H9 (cell line): ENCODE measurements around the gene PHEX. TPM values are rescaled to one million over a fixed set of nuclear protein-coding genes. Genes with fewer than 3 reads are reported as not detected.

ENCODE experiments used
- DNase-seq: peaks from one replicate; pipeline ENCODE4 v3.0.0-alpha.2; 2017
- H2AFZ ChIP-seq: one replicate; pipeline ENCODE4 v1.6.1; 2013; ENCODE audit warnings: mild to moderate bottlenecking, low read length, control low read depth, moderate library complexity
- H2AK5ac ChIP-seq: 2 replicates; pipeline ENCODE4 v1.6.1; 2013; ENCODE audit warnings: low read length, control low read depth, mixed read lengths; ENCODE audit not compliant: insufficient read length
- H2BK120ac ChIP-seq: one replicate; pipeline ENCODE4 v1.6.1; 2013; ENCODE audit warnings: low read depth, mild to moderate bottlenecking, low read length, control low read depth, inconsistent platforms; ENCODE audit not compliant: poor library complexity, severe bottlenecking
- H2BK12ac ChIP-seq: 2 replicates; pipeline ENCODE4 v1.6.1; 2013; ENCODE audit warnings: low read length, control low read depth, mixed read lengths, low read depth; ENCODE audit not compliant: insufficient read length
- H2BK15ac ChIP-seq: 2 replicates; pipeline ENCODE4 v1.6.1; 2013; ENCODE audit warnings: low read depth, low read length, control low read depth
- H2BK20ac ChIP-seq: one replicate; pipeline ENCODE4 v1.6.1; 2013; ENCODE audit warnings: low read depth, mild to moderate bottlenecking, low read length, control low read depth, inconsistent platforms; ENCODE audit not compliant: poor library complexity, severe bottlenecking
- H2BK5ac ChIP-seq: 2 replicates; pipeline ENCODE4 v1.6.1; 2013; ENCODE audit warnings: low read length, control low read depth, mixed read lengths; ENCODE audit not compliant: insufficient read length
- H3K14ac ChIP-seq: 2 replicates; pipeline ENCODE4 v1.6.1; 2013; ENCODE audit warnings: low read length, control low read depth; ENCODE audit not compliant: insufficient read depth
- H3K18ac ChIP-seq: 2 replicates; pipeline ENCODE4 v1.6.1; 2013; ENCODE audit warnings: low read depth, mild to moderate bottlenecking, mixed read lengths, low read length, control low read depth; ENCODE audit not compliant: insufficient read length
- H3K23ac ChIP-seq: 2 replicates; pipeline ENCODE4 v1.6.1; 2013; ENCODE audit warnings: low read length, control low read depth, mixed read lengths, low read depth; ENCODE audit not compliant: insufficient read length
- H3K23me2 ChIP-seq: 2 replicates; pipeline ENCODE4 v1.6.1; 2013; ENCODE audit warnings: low read depth, mild to moderate bottlenecking, mixed read lengths, low read length, control low read depth; ENCODE audit not compliant: insufficient read length, poor library complexity, severe bottlenecking
- H3K27ac ChIP-seq: 2 replicates; pipeline ENCODE4 v1.5.1; 2013; ENCODE audit warnings: low read length, control low read depth, mixed read lengths, low read depth; ENCODE audit not compliant: insufficient read length
- H3K27me3 ChIP-seq: 2 replicates; pipeline ENCODE4 v1.6.1; 2013; ENCODE audit warnings: low read length, control low read depth, inconsistent platforms; ENCODE audit not compliant: insufficient read depth
- H3K4ac ChIP-seq: 2 replicates; pipeline ENCODE4 v1.6.1; 2013; ENCODE audit warnings: low read depth, mild to moderate bottlenecking, control low read depth, inconsistent platforms, low read length, moderate library complexity
- H3K4me1 ChIP-seq: 2 replicates; pipeline ENCODE4 v1.6.1; 2013; ENCODE audit warnings: low read length, control low read depth, inconsistent platforms; ENCODE audit not compliant: insufficient read depth
- H3K4me2 ChIP-seq: 2 replicates; pipeline ENCODE4 v1.6.1; 2013; ENCODE audit warnings: low read length, control low read depth, mixed read lengths; ENCODE audit not compliant: insufficient read length, insufficient read depth
- H3K56ac ChIP-seq: 2 replicates; pipeline ENCODE4 v1.6.1; 2013; ENCODE audit warnings: low read depth, mild to moderate bottlenecking, mixed read lengths, low read length, control low read depth; ENCODE audit not compliant: insufficient read length
- H3K79me1 ChIP-seq: 2 replicates; pipeline ENCODE4 v1.6.1; 2013; ENCODE audit warnings: low read depth, mild to moderate bottlenecking, moderate library complexity, low read length, control low read depth, inconsistent platforms; ENCODE audit not compliant: insufficient read depth, poor library complexity, severe bottlenecking
- H3K79me2 ChIP-seq: 2 replicates; pipeline ENCODE4 v1.6.1; 2013; ENCODE audit warnings: low read length, control low read depth, inconsistent platforms; ENCODE audit not compliant: insufficient read depth
- H3K9ac ChIP-seq: 2 replicates; pipeline ENCODE4 v1.6.1; 2013; ENCODE audit warnings: low read length, control low read depth, mixed read lengths; ENCODE audit not compliant: insufficient read length; ENCODE audit errors: extremely low read depth
- H3K9me3 ChIP-seq: one replicate; pipeline ENCODE4 v1.6.1; 2013; ENCODE audit warnings: low read depth, low read length, inconsistent platforms; ENCODE audit not compliant: control insufficient read depth
- H3T11ph ChIP-seq: one replicate; pipeline ENCODE4 v1.6.1; 2013; ENCODE audit warnings: mild to moderate bottlenecking, low read length, control low read depth, inconsistent platforms
- H4K20me1 ChIP-seq: one replicate; pipeline ENCODE4 v1.6.1; 2013; ENCODE audit not compliant: control insufficient read depth, insufficient read length, insufficient read depth
- H4K5ac ChIP-seq: 2 replicates; pipeline ENCODE4 v1.6.1; 2013; ENCODE audit warnings: low read depth, mild to moderate bottlenecking, mixed read lengths, low read length, control low read depth; ENCODE audit not compliant: insufficient read length
- H4K8ac ChIP-seq: replicated peaks from 2 replicates; pipeline ENCODE4 v1.6.1; 2013; ENCODE audit warnings: low read length, control low read depth, mixed read lengths, low read depth; ENCODE audit not compliant: insufficient read length
- H4K91ac ChIP-seq: 2 replicates; pipeline ENCODE4 v1.6.1; 2013; ENCODE audit warnings: low read depth, mild to moderate bottlenecking, moderate library complexity, mixed read lengths, low read length, control low read depth; ENCODE audit not compliant: insufficient read length
- H3K27ac Mint-ChIP-seq, 3 experiments: 2 replicates in 2 of 3; 3 replicates in 1 of 3; pipeline ENCODE4 v1.8.0; 2020 to 2021; ENCODE audit warnings: mixed read lengths in 3 of 3, mild to moderate bottlenecking in 1 of 3, moderate library complexity in 1 of 3
- H3K27me3 Mint-ChIP-seq: 2 replicates; pipeline ENCODE4 v1.8.0; 2021; ENCODE audit warnings: low read depth, mild to moderate bottlenecking, moderate library complexity, mixed read lengths
- H3K36me3 Mint-ChIP-seq, 3 experiments: 2 replicates in 2 of 3; 3 replicates in 1 of 3; pipeline ENCODE4 v1.8.0; 2020 to 2021; ENCODE audit warnings: low read depth in 3 of 3, mixed read lengths in 3 of 3; ENCODE audit not compliant: insufficient read depth in 1 of 3
- H3K4me1 Mint-ChIP-seq, 2 experiments: 2 replicates each; pipeline ENCODE4 v1.8.0; 2020; ENCODE audit warnings: mixed read lengths in 2 of 2
- H3K4me3 Mint-ChIP-seq, 2 experiments: 2 replicates in 1 of 2; 3 replicates in 1 of 2; pipeline ENCODE4 v1.8.0; 2020 to 2021; ENCODE audit warnings: mild to moderate bottlenecking in 2 of 2, mixed read lengths in 2 of 2, moderate library complexity in 1 of 2
- H3K9me3 Mint-ChIP-seq, 2 experiments: 2 replicates in 1 of 2; 3 replicates in 1 of 2; pipeline ENCODE4 v1.8.0; 2020; ENCODE audit warnings: mild to moderate bottlenecking in 2 of 2, mixed read lengths in 2 of 2, moderate library complexity in 1 of 2
- CTCF ChIP-seq: fragments of 200-600 bp; sonication (generic); conservative IDR thresholded peaks from 3 replicates; pipeline ENCODE4 v1.8.0; 2021; ENCODE audit warnings: antibody characterized with exemption, mild to moderate bottlenecking
- WGBS: extraction: QIAGEN DNeasy Blood & Tissue Kit; methylation state at CpG from one replicate; pipeline ENCODE4 v1.1.7; 2013; ENCODE audit warnings: missing lambda C conversion rate, low lambda C conversion rate, mixed read lengths; ENCODE audit not compliant: insufficient read length; ENCODE audit errors: extremely low coverage; 5-methylcytosine and 5-hydroxymethylcytosine counted together
- total RNA-seq: library from RNA; stranded (reverse); gene quantifications from 2 replicates; pipeline ENCODE4 v1.2.1, GENCODE V29; 2021

Gene PHEX
- total RNA-seq, 1 experiment from 2014 or later: 0.11 TPM

- Histone ChIP-seq H3K56ac (no peak overlapping the region), H3K79me1 (no peaks in the 10 kb centered on the region), H4K20me1 (no peaks in the 10 kb centered on the region), H3T11ph (no peak overlapping the region), H3K27ac (no peak overlapping the region), H3K79me2 (no peaks in the 10 kb centered on the region), H2AK5ac (no peak overlapping the region), H2BK20ac (peak overlapping the region; percentile 26), H3K4me2 (no peak overlapping the region), H3K4ac (no peak overlapping the region), H2BK5ac (no peak overlapping the region), H3K23ac (no peak overlapping the region), H2BK12ac (no peak overlapping the region), H2BK120ac (no peak overlapping the region), H4K5ac (no peak overlapping the region), H2BK15ac (no peak overlapping the region), H3K23me2 (no peaks in the 10 kb centered on the region), H3K14ac (no peak overlapping the region), H3K27me3 (no peaks in the 10 kb centered on the region), H3K9me3 (no peaks in the 10 kb centered on the region), H4K91ac (no peak overlapping the region), H3K18ac (no peak overlapping the region), H2AFZ (no peak overlapping the region), H3K9ac (no peak overlapping the region), H4K8ac (no peak overlapping the region), H3K4me1 (no peaks in the 10 kb centered on the region)
- H3K27me3 Mint-ChIP-seq: no peaks in the 10 kb centered on the region
- peaks cover 0 to 28% of the 10 kb centered on the region in 2 experiments; a peak in 3 of 5 replicates for H3K9me3 Mint-ChIP-seq
- TF ChIP-seq CTCF: no peak
- DNase-seq: no peak
- peaks cover 25 to 29% of the 10 kb centered on the region in 2 experiments for H3K4me1 Mint-ChIP-seq
- no CpG with 5 or more reads among the region's 7 CpGs for WGBS
- no peaks in the 10 kb centered on the region for H3K36me3 Mint-ChIP-seq
- H3K27ac Mint-ChIP-seq: peak overlapping the region in 1 of 3 experiments; percentile 90; a peak in 2 of 7 replicates
- no peak overlapping the region for H3K4me3 Mint-ChIP-seq
Measured at GRCh38 chrX:22116605-22117546, 84.8 kb downstream of the PHEX start.
